DND-41 (cell line): ENCODE data around the gene ATP10D.

Source experiments
- EZH2 ChIP-seq: IDR thresholded peaks from 3 replicates; pipeline ENCODE4 v1.6.1; 2012; ENCODE audit warnings: borderline replicate concordance, low read depth, mild to moderate bottlenecking, moderate library complexity, low read length, inconsistent platforms; ENCODE audit not compliant: severe bottlenecking
- TF ChIP-seq, protein P1 (sequence below): IDR thresholded peaks from 2 replicates; pipeline ENCODE4 v1.5.1; 2012; ENCODE audit warnings: borderline replicate concordance, low read length, moderate library complexity, mild to moderate bottlenecking; ENCODE audit not compliant: poor library complexity, severe bottlenecking; ENCODE audit errors: extremely low read depth

DNA sequence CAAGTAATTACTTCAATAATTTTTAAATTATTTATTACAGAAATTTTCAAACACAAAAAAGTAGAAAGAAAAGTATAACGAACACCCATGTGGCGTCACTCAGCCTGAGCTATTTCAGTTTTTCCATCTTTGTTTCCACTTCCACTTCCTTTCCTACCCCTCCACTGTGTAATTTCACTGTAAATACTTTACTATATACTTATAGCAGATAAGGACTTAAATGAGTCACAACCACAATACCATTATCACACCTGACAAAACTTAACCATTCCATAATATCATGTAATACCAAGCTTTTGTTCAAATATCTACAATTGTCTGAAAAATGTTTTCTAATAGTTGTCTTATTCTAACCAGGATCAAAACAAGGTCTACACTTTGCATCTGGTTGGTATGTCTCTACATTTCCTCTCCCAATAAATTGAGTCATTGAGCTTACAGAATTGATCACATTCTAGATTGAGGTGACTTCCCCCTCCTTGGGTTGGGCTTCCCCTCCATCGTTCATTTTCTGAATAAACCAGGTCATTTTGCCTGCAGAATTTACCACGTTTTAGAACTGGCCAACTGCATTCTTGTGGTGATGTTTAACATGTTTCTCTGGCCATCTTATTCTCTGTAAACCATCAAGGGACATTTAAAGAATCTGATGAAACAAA is 48.7 kb downstream of the ATP10D start:
- TF ChIP-seq, protein P1, sequence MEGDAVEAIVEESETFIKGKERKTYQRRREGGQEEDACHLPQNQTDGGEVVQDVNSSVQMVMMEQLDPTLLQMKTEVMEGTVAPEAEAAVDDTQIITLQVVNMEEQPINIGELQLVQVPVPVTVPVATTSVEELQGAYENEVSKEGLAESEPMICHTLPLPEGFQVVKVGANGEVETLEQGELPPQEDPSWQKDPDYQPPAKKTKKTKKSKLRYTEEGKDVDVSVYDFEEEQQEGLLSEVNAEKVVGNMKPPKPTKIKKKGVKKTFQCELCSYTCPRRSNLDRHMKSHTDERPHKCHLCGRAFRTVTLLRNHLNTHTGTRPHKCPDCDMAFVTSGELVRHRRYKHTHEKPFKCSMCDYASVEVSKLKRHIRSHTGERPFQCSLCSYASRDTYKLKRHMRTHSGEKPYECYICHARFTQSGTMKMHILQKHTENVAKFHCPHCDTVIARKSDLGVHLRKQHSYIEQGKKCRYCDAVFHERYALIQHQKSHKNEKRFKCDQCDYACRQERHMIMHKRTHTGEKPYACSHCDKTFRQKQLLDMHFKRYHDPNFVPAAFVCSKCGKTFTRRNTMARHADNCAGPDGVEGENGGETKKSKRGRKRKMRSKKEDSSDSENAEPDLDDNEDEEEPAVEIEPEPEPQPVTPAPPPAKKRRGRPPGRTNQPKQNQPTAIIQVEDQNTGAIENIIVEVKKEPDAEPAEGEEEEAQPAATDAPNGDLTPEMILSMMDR: no peak
- no peak for TF ChIP-seq EZH2
